HepG2 (cell line): ENCODE measurements around the gene MTHFD1. TPM values are rescaled to one million over a fixed set of nuclear protein-coding genes. Genes with fewer than 3 reads are reported as not detected.
A peak's percentile ranks its signal among the peaks of the same experiment; 100 is the strongest.

ENCODE experiments used
- AGO1 ChIP-seq: fragments of 200-400 bp; formaldehyde crosslinking; IDR thresholded peaks from 2 replicates; pipeline ENCODE4 v1.6.1; 2017; ENCODE audit warnings: mild to moderate bottlenecking, low read depth, low read length, moderate library complexity; ENCODE audit not compliant: poor library complexity, severe bottlenecking
- AKAP8 ChIP-seq: sonication (generic); formaldehyde crosslinking; IDR thresholded peaks from 2 replicates; pipeline ENCODE4 v1.5.1; 2020; ENCODE audit warnings: mild to moderate bottlenecking, missing genetic modification reagents
- MYC ChIP-seq: sonication (generic); formaldehyde crosslinking; IDR thresholded peaks from 2 replicates; pipeline ENCODE4 v1.9.0; 2021; ENCODE audit warnings: missing genetic modification reagents, borderline replicate concordance
- NONO ChIP-seq, 2 experiments: fragments of 450-650 bp in 1 of 2; sonication (generic) in 1 of 2; formaldehyde crosslinking in 1 of 2; IDR thresholded peaks in 1 of 2; conservative IDR thresholded peaks in 1 of 2; 2 replicates each; pipeline versions ENCODE4 v1.6.1 to v1.8.0; 2017 to 2022; ENCODE audit warnings: mild to moderate bottlenecking in 1 of 2, missing genetic modification reagents in 1 of 2, moderate library complexity in 1 of 2
- SOX6 ChIP-seq, 2 experiments: fragments of 450-650 bp in 1 of 2; sonication (generic) in 1 of 2; formaldehyde crosslinking in 1 of 2; IDR thresholded peaks; 2 replicates each; pipeline versions ENCODE4 v1.4.0 to v1.6.1; 2017 to 2020; ENCODE audit warnings: antibody characterized with exemption in 1 of 2, mild to moderate bottlenecking in 1 of 2, missing genetic modification reagents in 1 of 2
- ZFX ChIP-seq: sonication (generic); formaldehyde crosslinking; IDR thresholded peaks from 2 replicates; pipeline ENCODE4 v1.4.0; 2020; ENCODE audit warnings: mild to moderate bottlenecking, low read depth, missing genetic modification reagents, moderate library complexity
- ZNF160 ChIP-seq: sonication (generic); formaldehyde crosslinking; IDR thresholded peaks from 2 replicates; pipeline ENCODE4 v1.8.0; 2022; ENCODE audit warnings: mild to moderate bottlenecking, inconsistent platforms, missing genetic modification reagents
- polyA plus RNA-seq, 8 experiments: library from polyadenylated mRNA; depleted of rRNA in 3 of 8; stranded (reverse) in 7 of 8; unstranded in 1 of 8; fragments of >200 nt; fragmentation: Illumina TruSeq in 4 of 8; extraction: Trizol in 4 of 8; gene quantifications; 2 replicates each; pipeline versions ENCODE4 v1.2.1 to v1.2.3, GENCODE V29; 2011 to 2016; ENCODE audit warnings: low read depth in 4 of 8, missing spikeins in 1 of 8, mixed read lengths in 1 of 8; ENCODE audit not compliant: insufficient read depth in 1 of 8
- total RNA-seq, 5 experiments: library from RNA; depleted of rRNA; stranded (reverse); fragments of >200 nt; fragmentation: Illumina TruSeq; extraction: Trizol; gene quantifications; 2 replicates each; pipeline ENCODE4 v1.2.3, GENCODE V29; 2016; ENCODE audit warnings: low read depth in 1 of 5
- TF ChIP-seq, protein P1 (sequence below): sonication (generic); formaldehyde crosslinking; IDR thresholded peaks from 2 replicates; pipeline ENCODE4 v1.8.0; 2022; ENCODE audit warnings: missing genetic modification reagents, mild to moderate bottlenecking, inconsistent platforms, borderline replicate concordance
- TF ChIP-seq, protein P2 (sequence below): sonication (generic); formaldehyde crosslinking; IDR thresholded peaks from 2 replicates; pipeline ENCODE4 v1.5.0; 2020; ENCODE audit warnings: missing genetic modification reagents
- TF ChIP-seq, protein P3 (sequence below): sonication (generic); formaldehyde crosslinking; IDR thresholded peaks from 2 replicates; pipeline ENCODE4 v1.9.0; 2021; ENCODE audit warnings: missing genetic modification reagents, borderline replicate concordance
- TF ChIP-seq, protein P4 (sequence below), 2 experiments: fragments of 450-650 bp in 1 of 2; sonication (generic) in 1 of 2; formaldehyde crosslinking in 1 of 2; IDR thresholded peaks; 2 replicates each; pipeline versions ENCODE4 v1.6.1 to v1.8.0; 2016 to 2022; ENCODE audit warnings: antibody characterized with exemption in 1 of 2, mild to moderate bottlenecking in 1 of 2, missing genetic modification reagents in 1 of 2
- TF ChIP-seq, protein P5 (sequence below): sonication (generic); formaldehyde crosslinking; IDR thresholded peaks from 2 replicates; pipeline ENCODE4 v1.9.0; 2021; ENCODE audit warnings: missing genetic modification reagents, mild to moderate bottlenecking, borderline replicate concordance

Gene MTHFD1
- total and polyA plus RNA-seq, 2 of the 13 experiments (the other 11 are each of a cell fraction or from before 2014, with no cell fraction given) = 31.0 to 106 TPM

DNA sequence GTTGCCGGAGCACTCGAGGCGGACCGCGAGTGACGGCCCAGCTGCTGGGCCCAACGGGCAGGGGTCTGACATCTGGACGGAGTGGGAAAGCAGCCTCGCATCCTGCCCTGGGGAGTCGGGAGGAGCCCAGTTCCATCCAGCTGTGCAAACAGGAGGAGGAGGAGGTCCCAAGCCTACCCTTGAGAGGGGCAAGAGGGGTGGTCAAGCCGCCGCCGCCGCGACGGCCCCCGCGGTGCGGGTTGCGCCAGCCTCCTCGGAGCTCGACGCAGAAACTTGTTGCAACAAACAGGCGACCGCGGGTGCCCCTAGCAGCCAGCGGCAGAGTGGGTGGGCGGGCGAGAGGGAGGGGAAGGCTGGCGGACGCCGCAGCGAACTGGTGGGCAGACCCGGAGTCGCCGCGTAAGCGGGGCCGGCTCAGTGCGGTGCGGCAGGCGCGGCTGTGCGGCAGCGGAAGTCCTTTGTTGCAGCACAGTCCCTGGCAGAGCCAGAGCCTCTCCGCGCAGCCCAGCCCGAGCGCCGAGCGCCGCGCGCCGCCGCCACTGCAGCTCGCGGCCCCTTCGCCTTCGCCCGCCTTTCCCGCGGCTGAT is 116.2 kb downstream of the MTHFD1 start, which contains the start of gene ZBTB1 (continued):
- TF ChIP-seq, protein P1, sequence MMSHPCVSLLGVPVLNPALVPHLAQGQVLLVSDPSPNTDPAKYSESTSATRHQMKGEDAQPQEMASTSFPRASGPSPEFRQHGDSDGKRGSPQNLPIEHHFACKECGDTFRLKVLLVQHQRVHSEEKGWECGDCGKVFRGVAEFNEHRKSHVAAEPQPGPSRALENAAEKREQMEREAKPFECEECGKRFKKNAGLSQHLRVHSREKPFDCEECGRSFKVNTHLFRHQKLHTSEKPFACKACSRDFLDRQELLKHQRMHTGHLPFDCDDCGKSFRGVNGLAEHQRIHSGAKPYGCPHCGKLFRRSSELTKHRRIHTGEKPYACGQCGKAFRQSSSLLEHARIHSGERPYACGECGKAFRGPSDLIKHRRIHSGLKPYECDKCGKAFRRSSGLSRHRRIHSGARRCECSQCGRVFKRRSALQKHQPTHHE = 0 out of 2 replicates have a peak, but pooled peaks have one; percentile 1
- TF ChIP-seq, protein P2, sequence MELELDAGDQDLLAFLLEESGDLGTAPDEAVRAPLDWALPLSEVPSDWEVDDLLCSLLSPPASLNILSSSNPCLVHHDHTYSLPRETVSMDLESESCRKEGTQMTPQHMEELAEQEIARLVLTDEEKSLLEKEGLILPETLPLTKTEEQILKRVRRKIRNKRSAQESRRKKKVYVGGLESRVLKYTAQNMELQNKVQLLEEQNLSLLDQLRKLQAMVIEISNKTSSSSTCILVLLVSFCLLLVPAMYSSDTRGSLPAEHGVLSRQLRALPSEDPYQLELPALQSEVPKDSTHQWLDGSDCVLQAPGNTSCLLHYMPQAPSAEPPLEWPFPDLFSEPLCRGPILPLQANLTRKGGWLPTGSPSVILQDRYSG (CRISPR knock-in tag) = no peak
- TF ChIP-seq AGO1 (no peak), MYC (CRISPR knock-in tag) (no peak; the same call in 1 of the 2 replicates), ZFX (CRISPR knock-in tag) (peak; percentile 72), NONO (IDR thresholded peaks at IDR 0.05) (no peak), NONO (CRISPR knock-in tag; conservative IDR thresholded peaks at IDR 0.05) (peak; percentile 67; the same call in 1 of the 2 replicates), ZNF160 (CRISPR knock-in tag) (no peak), AKAP8 (CRISPR knock-in tag) (no peak), SOX6 (IDR thresholded peaks at IDR 0.05) (no peak), SOX6 (CRISPR knock-in tag; IDR thresholded peaks at IDR 0.05) (0 out of 2 replicates have a peak, but pooled peaks have one; percentile 31)
- TF ChIP-seq, protein P3, sequence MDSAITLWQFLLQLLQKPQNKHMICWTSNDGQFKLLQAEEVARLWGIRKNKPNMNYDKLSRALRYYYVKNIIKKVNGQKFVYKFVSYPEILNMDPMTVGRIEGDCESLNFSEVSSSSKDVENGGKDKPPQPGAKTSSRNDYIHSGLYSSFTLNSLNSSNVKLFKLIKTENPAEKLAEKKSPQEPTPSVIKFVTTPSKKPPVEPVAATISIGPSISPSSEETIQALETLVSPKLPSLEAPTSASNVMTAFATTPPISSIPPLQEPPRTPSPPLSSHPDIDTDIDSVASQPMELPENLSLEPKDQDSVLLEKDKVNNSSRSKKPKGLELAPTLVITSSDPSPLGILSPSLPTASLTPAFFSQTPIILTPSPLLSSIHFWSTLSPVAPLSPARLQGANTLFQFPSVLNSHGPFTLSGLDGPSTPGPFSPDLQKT (CRISPR knock-in tag) = no peak
- TF ChIP-seq, protein P4, sequence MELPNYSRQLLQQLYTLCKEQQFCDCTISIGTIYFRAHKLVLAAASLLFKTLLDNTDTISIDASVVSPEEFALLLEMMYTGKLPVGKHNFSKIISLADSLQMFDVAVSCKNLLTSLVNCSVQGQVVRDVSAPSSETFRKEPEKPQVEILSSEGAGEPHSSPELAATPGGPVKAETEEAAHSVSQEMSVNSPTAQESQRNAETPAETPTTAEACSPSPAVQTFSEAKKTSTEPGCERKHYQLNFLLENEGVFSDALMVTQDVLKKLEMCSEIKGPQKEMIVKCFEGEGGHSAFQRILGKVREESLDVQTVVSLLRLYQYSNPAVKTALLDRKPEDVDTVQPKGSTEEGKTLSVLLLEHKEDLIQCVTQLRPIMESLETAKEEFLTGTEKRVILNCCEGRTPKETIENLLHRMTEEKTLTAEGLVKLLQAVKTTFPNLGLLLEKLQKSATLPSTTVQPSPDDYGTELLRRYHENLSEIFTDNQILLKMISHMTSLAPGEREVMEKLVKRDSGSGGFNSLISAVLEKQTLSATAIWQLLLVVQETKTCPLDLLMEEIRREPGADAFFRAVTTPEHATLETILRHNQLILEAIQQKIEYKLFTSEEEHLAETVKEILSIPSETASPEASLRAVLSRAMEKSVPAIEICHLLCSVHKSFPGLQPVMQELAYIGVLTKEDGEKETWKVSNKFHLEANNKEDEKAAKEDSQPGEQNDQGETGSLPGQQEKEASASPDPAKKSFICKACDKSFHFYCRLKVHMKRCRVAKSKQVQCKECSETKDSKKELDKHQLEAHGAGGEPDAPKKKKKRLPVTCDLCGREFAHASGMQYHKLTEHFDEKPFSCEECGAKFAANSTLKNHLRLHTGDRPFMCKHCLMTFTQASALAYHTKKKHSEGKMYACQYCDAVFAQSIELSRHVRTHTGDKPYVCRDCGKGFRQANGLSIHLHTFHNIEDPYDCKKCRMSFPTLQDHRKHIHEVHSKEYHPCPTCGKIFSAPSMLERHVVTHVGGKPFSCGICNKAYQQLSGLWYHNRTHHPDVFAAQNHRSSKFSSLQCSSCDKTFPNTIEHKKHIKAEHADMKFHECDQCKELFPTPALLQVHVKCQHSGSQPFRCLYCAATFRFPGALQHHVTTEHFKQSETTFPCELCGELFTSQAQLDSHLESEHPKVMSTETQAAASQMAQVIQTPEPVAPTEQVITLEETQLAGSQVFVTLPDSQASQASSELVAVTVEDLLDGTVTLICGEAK (IDR thresholded peaks at IDR 0.05) = no peak
- TF ChIP-seq, protein P4 (CRISPR knock-in tag; IDR thresholded peaks at IDR 0.05) = no peak
- TF ChIP-seq, protein P5, sequence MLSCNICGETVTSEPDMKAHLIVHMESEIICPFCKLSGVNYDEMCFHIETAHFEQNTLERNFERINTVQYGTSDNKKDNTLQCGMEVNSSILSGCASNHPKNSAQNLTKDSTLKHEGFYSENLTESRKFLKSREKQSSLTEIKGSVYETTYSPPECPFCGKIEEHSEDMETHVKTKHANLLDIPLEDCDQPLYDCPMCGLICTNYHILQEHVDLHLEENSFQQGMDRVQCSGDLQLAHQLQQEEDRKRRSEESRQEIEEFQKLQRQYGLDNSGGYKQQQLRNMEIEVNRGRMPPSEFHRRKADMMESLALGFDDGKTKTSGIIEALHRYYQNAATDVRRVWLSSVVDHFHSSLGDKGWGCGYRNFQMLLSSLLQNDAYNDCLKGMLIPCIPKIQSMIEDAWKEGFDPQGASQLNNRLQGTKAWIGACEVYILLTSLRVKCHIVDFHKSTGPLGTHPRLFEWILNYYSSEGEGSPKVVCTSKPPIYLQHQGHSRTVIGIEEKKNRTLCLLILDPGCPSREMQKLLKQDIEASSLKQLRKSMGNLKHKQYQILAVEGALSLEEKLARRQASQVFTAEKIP (CRISPR knock-in tag) = no peak
